Esophagus muscularis mucosa (tissue), 3 donors: Measurements from ENCODE around the gene STIMATE.

Experiments
- POLR2AphosphoS5 ChIP-seq, 2 donors: sonication (generic); formaldehyde crosslinking; IDR thresholded peaks; one replicate each; pipeline ENCODE4 v1.6.1; 2017; ENCODE audit warnings: antibody characterized with exemption in 2 of 2
- TF ChIP-seq, protein P1 (sequence below), 3 experiments: fragments of 200-600 bp in 2 of 3; fragments of 450-650 bp in 1 of 3; sonication (generic) in 2 of 3; IDR thresholded peaks; one replicate each; pipeline ENCODE4 v1.5.1; 2017 to 2019; ENCODE audit warnings: antibody characterized with exemption in 3 of 3, mild to moderate bottlenecking in 2 of 3, moderate library complexity in 1 of 3

DNA sequence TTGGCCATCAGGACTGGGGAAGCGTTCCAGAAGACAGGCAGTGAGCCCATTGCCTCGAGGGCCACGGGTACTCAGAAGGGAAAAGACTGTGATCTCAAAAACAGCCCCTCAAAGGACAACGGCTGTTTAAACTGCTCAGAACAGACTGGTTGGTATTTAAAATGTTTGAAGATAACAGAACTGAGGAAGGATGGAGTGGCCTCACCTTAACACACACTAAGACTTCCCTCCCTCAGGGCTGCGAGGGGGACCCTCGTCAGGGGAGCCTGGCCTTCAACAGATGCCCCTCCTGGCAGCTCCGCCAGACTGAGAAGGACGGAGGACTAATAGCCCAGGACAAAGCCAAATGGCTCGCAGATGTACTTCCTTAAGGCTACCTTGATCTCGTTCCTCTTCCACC, 2.6 kb downstream of the STIMATE start:
- TF ChIP-seq, protein P1, sequence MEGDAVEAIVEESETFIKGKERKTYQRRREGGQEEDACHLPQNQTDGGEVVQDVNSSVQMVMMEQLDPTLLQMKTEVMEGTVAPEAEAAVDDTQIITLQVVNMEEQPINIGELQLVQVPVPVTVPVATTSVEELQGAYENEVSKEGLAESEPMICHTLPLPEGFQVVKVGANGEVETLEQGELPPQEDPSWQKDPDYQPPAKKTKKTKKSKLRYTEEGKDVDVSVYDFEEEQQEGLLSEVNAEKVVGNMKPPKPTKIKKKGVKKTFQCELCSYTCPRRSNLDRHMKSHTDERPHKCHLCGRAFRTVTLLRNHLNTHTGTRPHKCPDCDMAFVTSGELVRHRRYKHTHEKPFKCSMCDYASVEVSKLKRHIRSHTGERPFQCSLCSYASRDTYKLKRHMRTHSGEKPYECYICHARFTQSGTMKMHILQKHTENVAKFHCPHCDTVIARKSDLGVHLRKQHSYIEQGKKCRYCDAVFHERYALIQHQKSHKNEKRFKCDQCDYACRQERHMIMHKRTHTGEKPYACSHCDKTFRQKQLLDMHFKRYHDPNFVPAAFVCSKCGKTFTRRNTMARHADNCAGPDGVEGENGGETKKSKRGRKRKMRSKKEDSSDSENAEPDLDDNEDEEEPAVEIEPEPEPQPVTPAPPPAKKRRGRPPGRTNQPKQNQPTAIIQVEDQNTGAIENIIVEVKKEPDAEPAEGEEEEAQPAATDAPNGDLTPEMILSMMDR (IDR thresholded peaks at IDR 0.05) = no peak
- TF ChIP-seq POLR2AphosphoS5 (IDR thresholded peaks at IDR 0.05) = no peak
